GM23248 (cell line): ENCODE measurements around the gene MRO. TPM values are rescaled to one million over a fixed set of nuclear protein-coding genes. Genes with fewer than 3 reads are reported as not detected.

Experiments used
- DNase-seq: peaks from one replicate; pipeline ENCODE4 v3.0.0-alpha.2; 2015
- H2AFZ ChIP-seq: fragments of 200-600 bp; sonication (generic); 2 replicates; pipeline ENCODE4 v1.6.1; 2016; ENCODE audit warnings: antibody characterized with exemption
- H3F3A ChIP-seq: fragments of 200-600 bp; sonication (generic); 2 replicates; pipeline ENCODE4 v1.6.1; 2016; ENCODE audit warnings: mild to moderate bottlenecking, antibody characterized with exemption, mixed run types; ENCODE audit not compliant: insufficient read depth
- H3K27ac ChIP-seq: fragments of 200-600 bp; sonication (generic); 2 replicates; pipeline ENCODE4 v1.5.1; 2016; ENCODE audit warnings: mild to moderate bottlenecking
- H3K27me3 ChIP-seq: fragments of 200-600 bp; sonication (generic); replicated peaks from 2 replicates; pipeline ENCODE4 v1.6.1; 2016; ENCODE audit warnings: mild to moderate bottlenecking; ENCODE audit not compliant: insufficient read depth
- H3K36me3 ChIP-seq: fragments of 200-600 bp; sonication (generic); 2 replicates; pipeline ENCODE4 v1.6.1; 2016; ENCODE audit warnings: low read depth, mild to moderate bottlenecking
- H3K4me1 ChIP-seq: fragments of 200-600 bp; sonication (generic); 2 replicates; pipeline ENCODE4 v1.6.1; 2016; ENCODE audit warnings: mild to moderate bottlenecking; ENCODE audit not compliant: insufficient read depth
- H3K4me2 ChIP-seq: fragments of 200-600 bp; sonication (generic); one replicate; pipeline ENCODE4 v1.6.1; 2016; ENCODE audit warnings: mild to moderate bottlenecking; ENCODE audit not compliant: unreplicated experiment
- H3K4me3 ChIP-seq: fragments of 200-600 bp; sonication (generic); 2 replicates; pipeline ENCODE4 v1.5.1; 2016; ENCODE audit warnings: mild to moderate bottlenecking
- H3K79me2 ChIP-seq: fragments of 200-600 bp; sonication (generic); 2 replicates; pipeline ENCODE4 v1.6.1; 2016; ENCODE audit warnings: mild to moderate bottlenecking; ENCODE audit not compliant: insufficient read depth
- H3K9ac ChIP-seq: fragments of 200-600 bp; sonication (generic); 2 replicates; pipeline ENCODE4 v1.6.1; 2016; ENCODE audit warnings: mild to moderate bottlenecking
- H3K9me2 ChIP-seq: fragments of 200-600 bp; sonication (generic); 2 replicates; pipeline ENCODE4 v1.6.1; 2016; ENCODE audit warnings: mixed run types, mild to moderate bottlenecking, moderate library complexity; ENCODE audit not compliant: insufficient read depth
- H3K9me3 ChIP-seq: fragments of 200-600 bp; sonication (generic); one replicate; pipeline ENCODE4 v1.6.1; 2017; ENCODE audit warnings: low read depth
- H4K20me1 ChIP-seq: fragments of 200-600 bp; sonication (generic); 2 replicates; pipeline ENCODE4 v1.6.0; 2016; ENCODE audit not compliant: insufficient read depth
- EZH2 ChIP-seq: fragments of 200-600 bp; sonication (generic); IDR thresholded peaks from 2 replicates; pipeline ENCODE4 v1.6.1; 2018; ENCODE audit warnings: antibody characterized with exemption, mild to moderate bottlenecking; ENCODE audit not compliant: insufficient read depth, poor library complexity, severe bottlenecking
- EZH2phosphoT487 ChIP-seq: fragments of 200-600 bp; sonication (generic); IDR thresholded peaks from 2 replicates; pipeline ENCODE4 v1.6.1; 2018; ENCODE audit warnings: antibody characterized with exemption, moderate library complexity, mild to moderate bottlenecking, low read depth; ENCODE audit not compliant: insufficient read depth
- WGBS, 2 experiments: methylation state at CpG; one replicate each; pipeline ENCODE4 v1.1.6; 2015 to 2017; ENCODE audit warnings: low lambda C conversion rate in 2 of 2, low coverage in 1 of 2; ENCODE audit errors: missing lambda C conversion rate in 2 of 2; 5-methylcytosine and 5-hydroxymethylcytosine counted together
- in situ Hi-C: fragments of 300-500 bp; cut with MboI; formaldehyde crosslinking; loops from 2 replicates; pipeline ENCODE4 v1.15.0; 2020
- polyA plus RNA-seq: library from polyadenylated mRNA; unstranded; fragments of >200 nt; fragmentation: Nextera tagmentation; extraction: Ambion mirVana; gene quantifications from 2 replicates; pipeline ENCODE4 v1.2.1, GENCODE V29; 2016
- total RNA-seq: library from RNA; depleted of rRNA; stranded (reverse); fragments of >200 nt; shearing (Covaris generic); gene quantifications from 2 replicates; pipeline ENCODE4 v1.2.3, GENCODE V29; 2014

Gene MRO
- total and polyA plus RNA-seq, 2 experiments from 2014 or later, result not detected

GRCh38 chr18:50776383-50776782 is 43.4 kb downstream of the MRO start:
- H3K79me2 ChIP-seq, result no peaks in the 10 kb centered on the region
- H3K36me3 ChIP-seq, result no peaks in the 10 kb centered on the region
- no peak overlapping the region for H3K9ac ChIP-seq
- H3K4me3 ChIP-seq, result no peak overlapping the region
- DNase-seq, result no peak
- in situ Hi-C loops, result no loop called here
- no peaks in the 10 kb centered on the region for H3F3A ChIP-seq
- no peaks in the 10 kb centered on the region; the same call in 1 of the 2 replicates for H3K27me3 ChIP-seq
- H3K4me1 ChIP-seq, result no peaks in the 10 kb centered on the region
- no peak overlapping the region for H3K4me2 ChIP-seq
- H4K20me1 ChIP-seq, result no peaks in the 10 kb centered on the region
- 18 to 30% methylated on average over 4 of the region's 4 CpGs for WGBS, 2 experiments
- H3K9me3 ChIP-seq, result no peaks in the 10 kb centered on the region
- no peak overlapping the region for H3K27ac ChIP-seq
- no peak overlapping the region for H2AFZ ChIP-seq
- no peaks in the 10 kb centered on the region for H3K9me2 ChIP-seq
- TF ChIP-seq EZH2phosphoT487 (no peak), EZH2 (no peak)

GRCh38 chr18:50775726-50776125 is 44.1 kb downstream of the MRO start:
- no peaks in the 10 kb centered on the region for H3K9me3 ChIP-seq
- no peaks in the 10 kb centered on the region for H3K4me1 ChIP-seq
- no peak overlapping the region for H3K9ac ChIP-seq
- no peaks in the 10 kb centered on the region; the same call in 1 of the 2 replicates for H3K27me3 ChIP-seq
- no peaks in the 10 kb centered on the region for H3K9me2 ChIP-seq
- TF ChIP-seq EZH2 (no peak), EZH2phosphoT487 (no peak)
- H3F3A ChIP-seq, result no peaks in the 10 kb centered on the region
- H2AFZ ChIP-seq, result no peak overlapping the region
- H3K36me3 ChIP-seq, result no peaks in the 10 kb centered on the region
- H3K27ac ChIP-seq, result no peak overlapping the region
- in situ Hi-C loops, result no loop called here
- no peak overlapping the region for H3K4me2 ChIP-seq
- DNase-seq, result no peak
- H4K20me1 ChIP-seq, result no peaks in the 10 kb centered on the region
- WGBS, 2 experiments, result 67 to 72% methylated on average over 13 to 14 of the region's 14 CpGs
- H3K79me2 ChIP-seq, result no peaks in the 10 kb centered on the region
- H3K4me3 ChIP-seq, result no peak overlapping the region

DNA sequence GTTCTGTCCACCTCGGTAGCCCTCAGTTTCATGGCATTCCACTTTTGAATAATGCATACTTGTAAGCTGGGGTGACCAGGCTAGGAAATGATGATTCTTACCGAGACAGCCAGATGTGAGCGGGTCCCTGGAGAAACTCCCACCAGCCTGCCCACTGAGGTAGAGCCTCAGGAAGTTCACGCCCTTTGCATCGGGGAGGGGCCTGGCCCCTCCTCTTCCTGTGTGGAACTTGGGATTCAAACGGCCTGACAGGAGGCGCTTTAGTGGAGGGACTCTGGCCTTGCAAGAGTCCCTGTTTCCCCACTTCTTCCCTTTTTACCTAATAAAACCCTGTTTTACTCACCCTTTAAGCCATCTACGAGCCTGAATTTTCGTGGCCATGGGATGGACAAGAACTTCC is 44.6 kb downstream of the MRO start:
- no peaks in the 10 kb centered on the region for H3K9me2 ChIP-seq
- no peaks in the 10 kb centered on the region for H4K20me1 ChIP-seq
- H3K4me1 ChIP-seq, result no peaks in the 10 kb centered on the region
- H2AFZ ChIP-seq, result no peak overlapping the region
- no peaks in the 10 kb centered on the region for H3K36me3 ChIP-seq
- no peaks in the 10 kb centered on the region for H3F3A ChIP-seq
- in situ Hi-C loops, result no loop called here
- H3K4me2 ChIP-seq, result no peak overlapping the region
- no peak overlapping the region for H3K4me3 ChIP-seq
- H3K9me3 ChIP-seq, result no peaks in the 10 kb centered on the region
- H3K27ac ChIP-seq, result no peak overlapping the region
- H3K79me2 ChIP-seq, result no peaks in the 10 kb centered on the region
- no peak for TF ChIP-seq EZH2
- no peaks in the 10 kb centered on the region; the same call in 1 of the 2 replicates for H3K27me3 ChIP-seq
- no peak for DNase-seq
- no peak overlapping the region for H3K9ac ChIP-seq
- 63 to 64% methylated on average over 9 of the region's 9 CpGs for WGBS, 2 experiments

DNA sequence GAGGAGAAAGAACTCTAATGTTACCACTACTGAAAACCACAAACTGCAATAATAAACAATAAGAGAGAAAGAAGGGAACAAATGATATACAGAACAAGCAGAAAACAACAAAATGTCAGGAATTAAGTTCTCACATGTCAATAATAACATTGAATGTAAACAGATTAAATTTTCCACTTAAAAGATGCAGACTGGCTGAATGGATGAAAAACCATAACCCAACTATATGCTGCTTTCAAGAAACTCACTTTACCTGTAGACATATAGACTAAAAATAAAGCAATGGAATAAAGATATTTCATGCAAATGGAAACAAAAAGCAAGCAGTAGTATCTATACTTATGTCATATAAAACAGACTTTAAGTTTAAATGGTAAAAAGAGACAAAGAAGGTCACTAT is 50.4 kb downstream of the MRO start:
- H3K79me2 ChIP-seq, result no peaks in the 10 kb centered on the region

GRCh38 chr18:50757358-50757757 is 62.5 kb downstream of the MRO start:
- no peak for TF ChIP-seq EZH2phosphoT487
- no peak overlapping the region for H3K9ac ChIP-seq
- no peak overlapping the region for H3K4me3 ChIP-seq
- no peaks in the 10 kb centered on the region for H3K79me2 ChIP-seq
- no peak overlapping the region for H3K4me2 ChIP-seq
- H3K27me3 ChIP-seq, result no peaks in the 10 kb centered on the region
- no peaks in the 10 kb centered on the region for H4K20me1 ChIP-seq
- WGBS, 2 experiments, result 24 to 33% methylated on average over 7 of the region's 7 CpGs
- no peaks in the 10 kb centered on the region for H3K36me3 ChIP-seq
- no peaks in the 10 kb centered on the region for H3K9me2 ChIP-seq
- H3F3A ChIP-seq, result no peaks in the 10 kb centered on the region
- no peak overlapping the region for H2AFZ ChIP-seq
- H3K9me3 ChIP-seq, result no peaks in the 10 kb centered on the region
- no peak for DNase-seq
- H3K27ac ChIP-seq, result no peak overlapping the region
- no peaks in the 10 kb centered on the region for H3K4me1 ChIP-seq
- in situ Hi-C loops, result no loop called here

More for the DNA sequence above, 50.4 kb downstream of the MRO start:
- Histone ChIP-seq H3K36me3 (no peaks in the 10 kb centered on the region), H3K4me1 (no peaks in the 10 kb centered on the region), H3K27ac (no peak overlapping the region), H3K9me3 (no peaks in the 10 kb centered on the region), H3K4me3 (no peak overlapping the region), H4K20me1 (no peaks in the 10 kb centered on the region), H3K9ac (no peak overlapping the region), H3F3A (no peaks in the 10 kb centered on the region), H2AFZ (no peak overlapping the region), H3K27me3 (no peaks in the 10 kb centered on the region), H3K9me2 (no peaks in the 10 kb centered on the region), H3K4me2 (no peak overlapping the region)
- in situ Hi-C loops, result no loop called here
- no peak for TF ChIP-seq EZH2phosphoT487
- no peak for TF ChIP-seq EZH2
- DNase-seq, result no peak
